HepG2 (cell line): Measurements from ENCODE around the gene RBP4.

Source experiments
- CTCF ChIP-seq: sonication (generic); formaldehyde crosslinking; IDR thresholded peaks from 2 replicates; pipeline ENCODE4 v1.5.0; 2020; ENCODE audit warnings: mild to moderate bottlenecking, missing genetic modification reagents, moderate library complexity
- FOXA1 ChIP-seq, 2 experiments: fragments of 450-650 bp in 1 of 2; sonication (generic) in 1 of 2; formaldehyde crosslinking in 1 of 2; IDR thresholded peaks; 2 replicates each; pipeline versions ENCODE4 v1.4.0 to v1.6.1; 2016 to 2020; ENCODE audit warnings: missing genetic modification reagents in 1 of 2
- POLR2AphosphoS5 ChIP-seq: IDR thresholded peaks from 2 replicates; pipeline ENCODE4 v1.6.1; 2012; ENCODE audit warnings: low read depth, low read length
- ZBTB4 ChIP-seq: sonication (generic); formaldehyde crosslinking; IDR thresholded peaks from 2 replicates; pipeline ENCODE4 v1.4.0; 2020; ENCODE audit warnings: missing genetic modification reagents, mild to moderate bottlenecking, borderline replicate concordance
- ZNF335 ChIP-seq: sonication (generic); formaldehyde crosslinking; IDR thresholded peaks from 2 replicates; pipeline ENCODE4 v1.4.0; 2020; ENCODE audit warnings: missing genetic modification reagents
- ZSCAN22 ChIP-seq: sonication (generic); formaldehyde crosslinking; IDR thresholded peaks from 2 replicates; pipeline ENCODE4 v1.4.0; 2020; ENCODE audit warnings: mild to moderate bottlenecking, missing genetic modification reagents

DNA sequence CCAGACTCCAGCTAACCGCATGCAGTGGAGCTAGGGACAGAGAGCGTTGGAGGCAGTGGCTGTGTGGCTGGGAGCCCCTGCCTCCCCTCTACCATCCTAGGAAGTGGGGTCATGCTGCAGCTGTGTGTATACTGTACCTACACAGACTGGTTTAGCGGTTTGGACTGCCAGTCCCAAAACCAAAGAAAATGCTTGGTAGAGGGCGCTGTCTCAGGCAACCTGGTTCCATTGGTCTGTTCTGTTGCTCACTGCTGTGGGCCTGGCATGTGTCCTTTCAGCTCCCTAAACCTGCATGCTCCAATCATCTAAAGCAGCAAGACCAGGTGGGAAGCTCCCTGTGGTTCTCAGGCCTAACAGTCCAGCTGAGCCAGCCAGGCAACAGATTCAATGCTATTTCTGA is 4.5 kb downstream of the RBP4 start:
- TF ChIP-seq CTCF (CRISPR knock-in tag) (peak; percentile 59), ZSCAN22 (CRISPR knock-in tag) (no peak), ZNF335 (CRISPR knock-in tag) (no peak), FOXA1 (IDR thresholded peaks at IDR 0.05) (no peak), FOXA1 (CRISPR knock-in tag; IDR thresholded peaks at IDR 0.05) (no peak), POLR2AphosphoS5 (peak; percentile 45; the same call in 1 of the 2 replicates), ZBTB4 (CRISPR knock-in tag) (no peak)
